Lung (tissue), 12 donors: ENCODE data around the gene TMEM259. TPM values are rescaled to one million over a fixed set of nuclear protein-coding genes. Genes with fewer than 3 reads are reported as not detected.

Experiments
- ATAC-seq: fragments of 200-7000 bp; cut with Tn5 transposase; one replicate; pipeline ENCODE4 v1.9.1; 2020; ENCODE audit warnings: moderate number of reproducible peaks; ENCODE audit not compliant: insufficient read depth, low FRiP score
- DNase-seq, 3 donors: peaks; one replicate each; pipeline ENCODE4 v3.0.0-alpha.2; 2013 to 2017
- H3K27ac ChIP-seq, 2 donors: one replicate each; pipeline ENCODE4 v1.5.1; 2013; ENCODE audit warnings: mild to moderate bottlenecking in 2 of 2, moderate library complexity in 2 of 2, control low read depth in 1 of 2, inconsistent platforms in 1 of 2, low read depth in 1 of 2, low read length in 1 of 2
- H3K27me3 ChIP-seq, 3 donors: one replicate each; pipeline ENCODE4 v1.5.1; 2013; ENCODE audit warnings: low read length in 2 of 3; ENCODE audit not compliant: control insufficient read depth in 3 of 3, insufficient read depth in 3 of 3
- H3K36me3 ChIP-seq, 4 donors: one replicate each; pipeline ENCODE4 v1.5.1; 2013; ENCODE audit warnings: low read length in 4 of 4, mild to moderate bottlenecking in 1 of 4, moderate library complexity in 1 of 4; ENCODE audit not compliant: control insufficient read depth in 4 of 4, insufficient read depth in 4 of 4
- H3K4me1 ChIP-seq, 5 donors: one replicate each; pipeline ENCODE4 v1.5.1; 2013; ENCODE audit warnings: low read length in 5 of 5, mild to moderate bottlenecking in 2 of 5, moderate library complexity in 1 of 5; ENCODE audit not compliant: control insufficient read depth in 5 of 5, insufficient read depth in 5 of 5
- H3K4me3 ChIP-seq: one replicate; pipeline ENCODE4 v1.5.1; 2013; ENCODE audit warnings: mild to moderate bottlenecking, control low read depth, moderate library complexity
- H3K9ac ChIP-seq, 2 donors: one replicate each; pipeline ENCODE4 v1.5.1; 2013; ENCODE audit warnings: low read length in 2 of 2, control low read depth in 1 of 2; ENCODE audit not compliant: insufficient read depth in 1 of 2
- H3K9me3 ChIP-seq, 4 donors: one replicate each; pipeline ENCODE4 v1.5.1; 2013; ENCODE audit warnings: low read length in 3 of 4, mild to moderate bottlenecking in 1 of 4, moderate library complexity in 1 of 4; ENCODE audit not compliant: control insufficient read depth in 4 of 4, insufficient read depth in 3 of 4
- WGBS, 2 donors: extraction: QIAGEN DNeasy Blood & Tissue Kit; methylation state at CpG; one replicate each; pipeline ENCODE4 v1.1.7; 2013; 5-methylcytosine and 5-hydroxymethylcytosine counted together
- polyA plus RNA-seq, 2 donors: library from polyadenylated mRNA; stranded (reverse); fragments of 200-250 nt; gene quantifications; one replicate each; pipeline ENCODE4 v1.2.1, GENCODE V29; 2013
- total RNA-seq, 2 donors: library from RNA; depleted of rRNA in 1 of 2; stranded (reverse); fragments of >200 nt in 1 of 2; gene quantifications; one replicate each; pipeline ENCODE4 v1.2.1, GENCODE V29; 2014 to 2021
- TF ChIP-seq, protein P1 (sequence below): IDR thresholded peaks from 2 replicates; pipeline ENCODE4 v1.5.1; 2012; ENCODE audit warnings: mild to moderate bottlenecking; ENCODE audit errors: control extremely low read depth, extremely low read depth
- donor health status: control.
- donor health status: control.
- donor health status: Bipolar disorder and iron deficiency.
- donor health status: healthy.
- donor health status: DM: yes; HTN: yes; CAD: no.

The TMEM259 gene
- total and polyA plus RNA-seq, 4 donors = 61.1 to 262 (median 195) TPM

GRCh38 chr19:1011831-1012333 lies 9.0 kb downstream of the TMEM259 start:
- H3K36me3 ChIP-seq = peaks cover 3 to 71% (median 18%) of the 10 kb centered on the region in 4 donors
- H3K27ac ChIP-seq = no peak overlapping the region
- peaks cover 0 to 41% (median 11%) of the 10 kb centered on the region in 5 donors for H3K4me1 ChIP-seq
- H3K9ac ChIP-seq = no peak overlapping the region
- ATAC-seq (no peak), DNase-seq (no peak)
- TF ChIP-seq, protein P1, sequence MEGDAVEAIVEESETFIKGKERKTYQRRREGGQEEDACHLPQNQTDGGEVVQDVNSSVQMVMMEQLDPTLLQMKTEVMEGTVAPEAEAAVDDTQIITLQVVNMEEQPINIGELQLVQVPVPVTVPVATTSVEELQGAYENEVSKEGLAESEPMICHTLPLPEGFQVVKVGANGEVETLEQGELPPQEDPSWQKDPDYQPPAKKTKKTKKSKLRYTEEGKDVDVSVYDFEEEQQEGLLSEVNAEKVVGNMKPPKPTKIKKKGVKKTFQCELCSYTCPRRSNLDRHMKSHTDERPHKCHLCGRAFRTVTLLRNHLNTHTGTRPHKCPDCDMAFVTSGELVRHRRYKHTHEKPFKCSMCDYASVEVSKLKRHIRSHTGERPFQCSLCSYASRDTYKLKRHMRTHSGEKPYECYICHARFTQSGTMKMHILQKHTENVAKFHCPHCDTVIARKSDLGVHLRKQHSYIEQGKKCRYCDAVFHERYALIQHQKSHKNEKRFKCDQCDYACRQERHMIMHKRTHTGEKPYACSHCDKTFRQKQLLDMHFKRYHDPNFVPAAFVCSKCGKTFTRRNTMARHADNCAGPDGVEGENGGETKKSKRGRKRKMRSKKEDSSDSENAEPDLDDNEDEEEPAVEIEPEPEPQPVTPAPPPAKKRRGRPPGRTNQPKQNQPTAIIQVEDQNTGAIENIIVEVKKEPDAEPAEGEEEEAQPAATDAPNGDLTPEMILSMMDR = no peak
- H3K27me3 ChIP-seq = no peaks in the 10 kb centered on the region
- H3K4me3 ChIP-seq = no peak overlapping the region
- H3K9me3 ChIP-seq = peaks cover 0 to 2% (median 0%) of the 10 kb centered on the region in 4 donors
- 96 to 97% methylated on average over 34 to 36 of the region's 36 CpGs for WGBS, 2 donors

GRCh38 chr19:1010586-1011510 lies 10.1 kb downstream of the TMEM259 start:
- DNase-seq = no peak
- no peak overlapping the region for H3K27ac ChIP-seq
- peaks cover 3 to 71% (median 18%) of the 10 kb centered on the region in 4 donors for H3K36me3 ChIP-seq
- H3K9me3 ChIP-seq = peaks cover 0 to 2% (median 0%) of the 10 kb centered on the region in 4 donors
- ATAC-seq = no peak
- H3K27me3 ChIP-seq = no peaks in the 10 kb centered on the region
- no peak overlapping the region for H3K4me3 ChIP-seq
- H3K9ac ChIP-seq = no peak overlapping the region
- H3K4me1 ChIP-seq = peaks cover 0 to 32% (median 3%) of the 10 kb centered on the region in 5 donors
- WGBS, 2 donors = 94 to 97% methylated on average over 52 to 56 of the region's 56 CpGs
- TF ChIP-seq, protein P1 = no peak

DNA sequence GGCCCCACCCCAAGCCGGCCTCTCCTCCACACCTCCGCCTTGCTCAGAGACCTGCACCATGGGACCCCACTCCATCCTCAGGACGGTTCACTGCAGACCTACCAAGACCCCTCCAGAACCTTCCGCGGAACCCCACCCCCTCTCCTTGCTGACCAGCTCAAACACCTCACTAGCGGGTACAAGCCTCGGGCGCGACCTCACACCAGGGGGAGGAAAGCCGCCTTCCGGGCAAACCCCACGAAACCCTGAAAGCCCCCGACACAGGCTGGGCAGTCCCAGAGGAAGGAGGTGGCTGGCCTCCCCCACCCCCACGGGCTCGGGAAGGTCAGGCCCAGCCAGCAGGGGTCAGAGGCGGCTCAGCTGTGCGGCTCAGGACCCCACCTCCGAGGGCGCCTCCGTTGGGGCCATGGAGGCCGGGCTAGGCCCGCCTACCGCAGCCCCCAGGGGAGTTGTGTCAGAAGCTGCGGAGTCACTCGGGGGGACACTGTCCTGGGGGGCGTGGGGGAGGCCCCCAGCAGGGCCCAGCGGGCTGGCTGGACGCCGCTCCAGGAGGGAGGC lies 10.9 kb downstream of the TMEM259 start:
- H3K4me1 ChIP-seq = peaks cover 0 to 27% (median under 1%) of the 10 kb centered on the region in 5 donors
- peak in 1 of 3 donors; percentile 38 for DNase-seq
- no peak for ATAC-seq
- 85 to 93% methylated on average over 23 to 29 of the region's 29 CpGs for WGBS, 2 donors
- no peaks in the 10 kb centered on the region for H3K27me3 ChIP-seq
- H3K4me3 ChIP-seq = no peak overlapping the region
- H3K36me3 ChIP-seq = peaks cover 3 to 68% (median 18%) of the 10 kb centered on the region in 4 donors
- H3K27ac ChIP-seq = no peak overlapping the region
- TF ChIP-seq, protein P1 = no peak
- no peak overlapping the region for H3K9ac ChIP-seq
- H3K9me3 ChIP-seq = peaks cover 0 to 2% (median 0%) of the 10 kb centered on the region in 4 donors
